WTC11 (cell line): Measurements from ENCODE around the gene ELMO1. TPM values are rescaled to one million over a fixed set of nuclear protein-coding genes. Genes with fewer than 3 reads are reported as not detected.
"Not testable (repeated sequence)": the region's sequence is repeated elsewhere in the genome, so short reads cannot be mapped to it uniquely, and the experiment has no call there.

Experiments
- ATAC-seq: fragments of 200-7000 bp; cut with Tn5 transposase; 2 replicates; pipeline ENCODE4 v1.10.0; 2021; ENCODE audit warnings: mild to moderate bottlenecking, moderate library complexity
- CTCF ChIA-PET: fragments of 300-600 bp; sonication (Branson Sonifier 250); formaldehyde crosslinking; loops from one replicate; lab custom pipeline; 2021; ENCODE audit warnings: antibody characterized with exemption; lab: Charles Lee
- POLR2A ChIA-PET: fragments of 350-600 bp; sonication (Branson Sonifier 250); formaldehyde crosslinking; loops from one replicate; lab custom pipeline; 2021; ENCODE audit warnings: antibody characterized with exemption; lab: Charles Lee
- DNase-seq: peaks from one replicate; pipeline ENCODE4 v3.0.0; 2021; ENCODE audit warnings: low spot score
- H3K27ac Mint-ChIP-seq: 2 replicates; pipeline ENCODE4 v1.8.0; 2021; ENCODE audit warnings: mixed read lengths
- H3K27me3 Mint-ChIP-seq: 2 replicates; pipeline ENCODE4 v1.8.0; 2021; ENCODE audit warnings: low read depth, mild to moderate bottlenecking, moderate library complexity, mixed read lengths
- H3K36me3 Mint-ChIP-seq: 2 replicates; pipeline ENCODE4 v1.8.0; 2021; ENCODE audit warnings: mixed read lengths
- H3K4me1 Mint-ChIP-seq: 2 replicates; pipeline ENCODE4 v1.8.0; 2022; ENCODE audit warnings: mixed read lengths
- H3K4me3 Mint-ChIP-seq: 2 replicates; pipeline ENCODE4 v1.8.0; 2021; ENCODE audit warnings: mild to moderate bottlenecking, moderate library complexity, mixed read lengths
- H3K9me3 Mint-ChIP-seq: 2 replicates; pipeline ENCODE4 v1.8.0; 2021; ENCODE audit warnings: mixed read lengths
- ATF3 ChIP-seq: sonication (generic); formaldehyde crosslinking; conservative IDR thresholded peaks from 2 replicates; pipeline ENCODE4 v1.8.1; 2022; ENCODE audit warnings: mild to moderate bottlenecking, missing genetic modification reagents
- CBFB ChIP-seq: sonication (generic); formaldehyde crosslinking; IDR thresholded peaks from 2 replicates; pipeline ENCODE4 v1.8.1; 2022; ENCODE audit warnings: mild to moderate bottlenecking, low read depth, missing genetic modification reagents
- E2F5 ChIP-seq: sonication (generic); formaldehyde crosslinking; IDR thresholded peaks from 2 replicates; pipeline ENCODE4 v1.8.1; 2022; ENCODE audit warnings: mild to moderate bottlenecking, moderate library complexity, missing genetic modification reagents
- GABPB1 ChIP-seq: sonication (generic); formaldehyde crosslinking; IDR thresholded peaks from 2 replicates; pipeline ENCODE4 v1.8.1; 2023; ENCODE audit warnings: mild to moderate bottlenecking, missing genetic modification reagents
- IRF2 ChIP-seq: sonication (generic); formaldehyde crosslinking; IDR thresholded peaks from 2 replicates; pipeline ENCODE4 v1.8.0; 2022; ENCODE audit warnings: low read depth, missing genetic modification reagents, borderline replicate concordance
- NFYB ChIP-seq: sonication (generic); formaldehyde crosslinking; conservative IDR thresholded peaks from 2 replicates; pipeline ENCODE4 v1.8.0; 2022; ENCODE audit warnings: low read depth, missing genetic modification reagents
- OVOL2 ChIP-seq: fragments of 250-450 bp; sonication (Bioruptor Pico); IDR thresholded peaks from 2 replicates; pipeline ENCODE4 v1.9.0; 2021; ENCODE audit warnings: mild to moderate bottlenecking, borderline replicate concordance
- PRRX2 ChIP-seq: fragments of 250-450 bp; sonication (Bioruptor Pico); IDR thresholded peaks from 2 replicates; pipeline ENCODE4 v1.8.0; 2021; ENCODE audit warnings: mild to moderate bottlenecking
- SOX15 ChIP-seq: fragments of 250-450 bp; sonication (Bioruptor Pico); IDR thresholded peaks from 2 replicates; pipeline ENCODE4 v1.9.0; 2021; ENCODE audit warnings: mild to moderate bottlenecking
- TP53 ChIP-seq: sonication (generic); formaldehyde crosslinking; IDR thresholded peaks from 2 replicates; pipeline ENCODE4 v1.8.1; 2023; ENCODE audit warnings: mild to moderate bottlenecking, missing genetic modification reagents
- ZNF263 ChIP-seq: sonication (generic); formaldehyde crosslinking; IDR thresholded peaks from 2 replicates; pipeline ENCODE4 v1.8.1; 2022; ENCODE audit warnings: low read depth, mild to moderate bottlenecking, moderate library complexity, missing genetic modification reagents
- ZNF396 ChIP-seq: fragments of 250-450 bp; sonication (Bioruptor Pico); IDR thresholded peaks from 2 replicates; pipeline ENCODE4 v1.8.0; 2021; ENCODE audit warnings: mild to moderate bottlenecking, moderate library complexity, borderline replicate concordance
- total RNA-seq: library from RNA; stranded (reverse); gene quantifications from 3 replicates; pipeline ENCODE4 v1.2.3, GENCODE V29; 2021
- TF ChIP-seq, protein P1 (sequence below): sonication (generic); formaldehyde crosslinking; IDR thresholded peaks from 2 replicates; pipeline ENCODE4 v1.8.1; 2022; ENCODE audit warnings: mild to moderate bottlenecking, missing genetic modification reagents, moderate library complexity, borderline replicate concordance

ELMO1 gene
- total RNA-seq, 1 experiment from 2014 or later = 19.4 TPM

DNA sequence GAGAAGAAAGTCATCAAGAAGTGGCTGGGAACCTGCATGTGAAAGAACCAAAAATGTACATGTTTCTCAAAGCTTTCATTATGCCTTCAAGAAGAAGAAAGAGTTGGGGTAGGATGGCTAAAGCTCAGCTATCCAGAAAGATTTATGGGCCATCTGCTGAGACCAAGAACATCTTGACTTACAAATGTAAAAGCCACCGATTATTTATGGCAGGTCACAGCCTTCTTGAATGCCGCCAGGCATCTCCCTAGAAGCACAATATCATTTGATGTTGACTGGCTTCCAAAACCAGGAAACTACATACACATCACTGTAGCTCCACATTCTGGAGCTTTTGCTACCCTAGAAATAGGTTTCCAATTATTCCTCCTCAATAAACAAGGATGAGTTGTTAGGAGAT is 470.2 kb downstream of the ELMO1 start (continued):
- TF ChIP-seq IRF2 (no peak), PRRX2 (CRISPR knock-in tag) (no peak), ZNF263 (CRISPR knock-in tag) (no peak)

DNA sequence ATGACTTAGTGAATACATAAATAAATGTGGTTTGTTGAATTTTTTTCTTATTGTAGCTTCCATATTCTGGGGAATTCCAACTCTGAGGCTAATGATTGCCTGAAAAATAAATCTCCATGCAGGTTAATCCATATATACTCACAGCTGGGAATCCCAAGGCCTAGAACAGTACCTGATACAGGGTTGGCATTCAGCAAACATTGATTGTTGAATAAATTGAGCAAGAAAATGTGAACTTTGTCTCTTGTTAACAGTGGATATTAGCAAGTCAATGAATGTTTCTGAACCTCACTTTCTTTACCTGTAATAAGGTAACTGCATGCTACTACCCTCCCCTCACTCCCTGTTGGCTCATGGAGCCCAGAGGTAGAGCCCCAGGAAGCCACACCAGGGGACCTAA is 470.8 kb downstream of the ELMO1 start:
- POLR2A ChIA-PET = no interaction called here
- CTCF ChIA-PET = interaction anchor here (0.7 kb wide), 1 partner anchor 8 kb away, joined by 4 read pairs; no protein-coding TSS in a partner anchor

DNA sequence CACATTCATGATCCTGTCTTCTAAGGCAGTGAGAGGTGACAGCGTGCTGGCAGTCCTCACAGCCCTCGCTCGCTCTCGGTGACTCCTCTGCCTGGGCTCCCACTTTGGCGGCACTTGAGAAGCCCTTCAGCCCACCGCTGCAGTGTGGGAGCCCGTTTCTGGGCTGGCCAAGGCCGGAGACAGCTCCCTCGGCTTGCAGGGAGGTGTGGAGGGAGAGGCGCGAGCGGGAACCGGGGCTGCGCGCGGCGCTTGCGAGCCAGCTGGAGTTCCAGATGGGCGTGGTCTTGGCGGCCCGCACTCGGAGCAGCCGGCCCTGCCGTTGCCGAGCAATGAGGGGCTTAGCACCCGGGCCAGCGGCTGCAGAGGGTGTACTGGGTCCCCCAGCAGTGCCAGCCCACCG is 475.1 kb downstream of the ELMO1 start:
- H3K9me3 Mint-ChIP-seq, H3K27me3 Mint-ChIP-seq, H3K27ac Mint-ChIP-seq, H3K36me3 Mint-ChIP-seq, H3K4me3 Mint-ChIP-seq, DNase-seq, POLR2A ChIA-PET, ATAC-seq: not testable (repeated sequence)
- H3K4me1 Mint-ChIP-seq = peaks cover 10% of the 10 kb centered on the region
- CTCF ChIA-PET = interaction anchor here (1.4 kb wide), 1 partner anchor 225 kb away, joined by 3 read pairs; no protein-coding TSS in a partner anchor

More for the DNA sequence above, 470.8 kb downstream of the ELMO1 start:
- Mint-ChIP-seq H3K27ac (no peak overlapping the region), H3K4me3 (no peak overlapping the region), H3K4me1 (peaks cover 5% of the 10 kb centered on the region), H3K36me3 (peaks cover 3% of the 10 kb centered on the region; the same call in 1 of the 2 replicates), H3K9me3 (peaks cover 4% of the 10 kb centered on the region; the same call in 1 of the 2 replicates)
- no peak for ATAC-seq
- TF ChIP-seq SOX15 (CRISPR knock-in tag) (no peak), ATF3 (CRISPR knock-in tag) (no peak), TP53 (CRISPR knock-in tag) (no peak), E2F5 (CRISPR knock-in tag) (no peak), ZNF396 (CRISPR knock-in tag) (no peak)
- TF ChIP-seq, all 79 proteins: peak for 0
- H3K27me3 Mint-ChIP-seq = no peaks in the 10 kb centered on the region
- DNase-seq = no peak

DNA sequence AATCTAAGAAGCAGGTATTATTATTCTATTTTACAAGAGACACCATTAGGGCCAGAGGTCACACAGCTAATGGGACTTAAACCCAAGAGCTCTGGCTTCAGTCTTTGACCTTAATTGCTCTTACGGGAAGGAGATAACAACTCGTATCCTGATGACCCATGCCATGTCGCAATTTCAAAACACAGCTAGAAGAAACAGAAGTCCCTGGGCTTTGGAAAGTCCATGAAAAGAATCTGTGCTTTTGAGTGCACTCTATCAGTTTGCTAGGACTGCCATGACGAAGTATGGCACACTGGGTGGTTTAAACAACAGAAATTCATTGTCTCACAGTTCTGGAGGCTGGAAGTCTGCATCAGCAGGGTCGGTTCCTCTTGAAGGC is 476.5 kb downstream of the ELMO1 start:
- peak; percentile 86 for TF ChIP-seq GABPB1 (CRISPR knock-in tag)
- TF ChIP-seq OVOL2 = no peak
- Mint-ChIP-seq H3K27me3 (no peaks in the 10 kb centered on the region), H3K9me3 (peaks cover 4% of the 10 kb centered on the region; the same call in 1 of the 2 replicates), H3K4me1 (peaks cover 11% of the 10 kb centered on the region), H3K36me3 (peaks cover 3% of the 10 kb centered on the region; the same call in 1 of the 2 replicates), H3K27ac (no peak overlapping the region), H3K4me3 (no peak overlapping the region)
- DNase-seq (no peak), ATAC-seq (no peak)
- ChIA-PET POLR2A (no interaction called here), CTCF (interaction anchor here (1.4 kb wide), 1 partner anchor 227 kb away, joined by 3 read pairs; no protein-coding TSS in a partner anchor)

- H3K27me3 Mint-ChIP-seq = no peaks in the 10 kb centered on the region
- peaks cover 13% of the 10 kb centered on the region for H3K4me1 Mint-ChIP-seq
- TF ChIP-seq GABPB1 (CRISPR knock-in tag) = peak; percentile 94
- TF ChIP-seq CBFB (CRISPR knock-in tag) = no peak
- TF ChIP-seq, protein P1, sequence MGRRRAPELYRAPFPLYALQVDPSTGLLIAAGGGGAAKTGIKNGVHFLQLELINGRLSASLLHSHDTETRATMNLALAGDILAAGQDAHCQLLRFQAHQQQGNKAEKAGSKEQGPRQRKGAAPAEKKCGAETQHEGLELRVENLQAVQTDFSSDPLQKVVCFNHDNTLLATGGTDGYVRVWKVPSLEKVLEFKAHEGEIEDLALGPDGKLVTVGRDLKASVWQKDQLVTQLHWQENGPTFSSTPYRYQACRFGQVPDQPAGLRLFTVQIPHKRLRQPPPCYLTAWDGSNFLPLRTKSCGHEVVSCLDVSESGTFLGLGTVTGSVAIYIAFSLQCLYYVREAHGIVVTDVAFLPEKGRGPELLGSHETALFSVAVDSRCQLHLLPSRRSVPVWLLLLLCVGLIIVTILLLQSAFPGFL (CRISPR knock-in tag) = no peak
- no peak for TF ChIP-seq NFYB (CRISPR knock-in tag)
- ATAC-seq (no peak), DNase-seq (no peak)
- H3K36me3 Mint-ChIP-seq = peaks cover 3% of the 10 kb centered on the region; the same call in 1 of the 2 replicates
- ChIA-PET CTCF (interaction anchor here (0.7 to 1.5 kb wide), 2 partner anchors 210 to 405 kb away, joined by 5 to 6 read pairs; no protein-coding TSS in a partner anchor), POLR2A (interaction anchor here (0.6 kb wide), 1 partner anchor 210 kb away, joined by 5 read pairs; no protein-coding TSS in a partner anchor)
- peaks cover 4% of the 10 kb centered on the region; the same call in 1 of the 2 replicates for H3K9me3 Mint-ChIP-seq
- no peak overlapping the region for H3K4me3 Mint-ChIP-seq
- peak overlapping the region; percentile 7; the same call in 1 of the 2 replicates for H3K27ac Mint-ChIP-seq
These were observed 477.0 kb downstream of the ELMO1 start for GRCh38 chr7:36971515-36972139.
